OCI-M2 (cell line): Measurements from ENCODE around the gene M1AP.
"Not testable (repeated sequence)": the region's sequence is repeated elsewhere in the genome, so short reads cannot be mapped to it uniquely, and the experiment has no call there.

Experiments
- DNase-seq: peaks from one replicate; lab custom pipeline; 2025; ENCODE audit not compliant: unreplicated experiment; lab: John Stamatoyannopoulos, UW

M1AP gene

GRCh38 chr2:74653985-74654882 lies 6.1 kb upstream of the M1AP start, which contains the start of gene SEMA4F:
SEMA4F (plus strand) TSS chr2:74654247; CDS start chr2:74654377, 130 bp downstream.
- DNase-seq, result peak; percentile 69

DNA sequence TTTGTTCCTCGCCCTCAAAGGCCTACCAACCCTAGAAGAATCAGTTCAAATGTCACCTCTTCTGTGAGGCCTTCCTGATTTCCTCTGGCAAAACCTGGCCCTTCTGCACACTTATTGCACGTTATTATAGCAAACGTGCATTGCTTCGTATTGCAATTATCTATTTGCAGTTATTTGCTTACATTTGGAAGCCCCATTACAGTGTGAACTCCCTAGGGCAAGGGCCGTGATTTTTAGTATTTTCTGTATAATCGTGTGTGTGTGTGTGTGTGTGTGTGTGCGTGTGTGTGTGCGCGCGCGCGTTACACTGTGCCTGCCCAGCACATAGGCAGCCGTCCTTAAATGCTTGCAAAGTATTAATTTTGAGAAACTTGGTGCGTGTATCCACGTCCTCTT lies 5.5 kb upstream of the M1AP start:
- DNase-seq, result no peak

- DNase-seq, result no peak
These were observed 1.2 kb downstream of the M1AP start for GRCh38 chr2:74646834-74647482.

DNA sequence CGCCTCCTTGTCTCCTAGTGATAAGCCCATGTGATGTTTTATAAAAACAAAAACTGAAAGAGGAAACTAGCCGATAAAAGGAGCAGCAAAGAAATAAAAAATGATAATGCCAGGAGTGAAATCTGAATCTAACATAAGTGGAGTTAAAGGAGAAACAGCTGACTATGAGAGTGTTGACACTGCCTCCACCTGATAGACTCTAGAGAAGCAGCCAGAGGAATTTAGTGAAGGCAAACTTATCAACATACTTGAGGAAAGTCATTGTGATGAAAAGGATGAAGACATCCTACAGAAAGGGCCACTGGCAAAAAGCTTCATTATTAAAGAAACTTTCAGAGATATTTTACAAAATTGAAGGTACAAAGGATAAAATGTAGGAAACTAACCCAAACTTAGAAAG lies 1.9 kb downstream of the M1AP start:
- no peak for DNase-seq

DNA sequence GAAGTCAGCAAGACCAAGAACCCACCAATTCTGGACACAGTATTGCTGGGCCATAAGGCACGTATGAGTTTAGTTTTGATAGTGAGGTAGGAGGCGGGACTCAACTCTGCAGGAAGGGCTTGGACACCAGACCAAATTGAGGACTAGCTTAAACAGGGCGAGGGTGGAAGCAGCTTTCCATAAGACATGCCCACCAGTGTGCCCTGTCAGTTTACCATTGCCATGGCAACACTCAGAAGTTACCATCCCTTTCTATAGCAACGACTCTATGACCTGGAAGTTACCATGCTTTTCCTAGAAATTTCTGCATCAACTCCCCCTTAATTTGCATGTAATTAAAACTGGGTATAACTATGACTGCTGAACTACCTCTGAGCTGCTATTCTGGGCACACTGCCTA lies 2.8 kb downstream of the M1AP start:
- DNase-seq, result no peak

DNA sequence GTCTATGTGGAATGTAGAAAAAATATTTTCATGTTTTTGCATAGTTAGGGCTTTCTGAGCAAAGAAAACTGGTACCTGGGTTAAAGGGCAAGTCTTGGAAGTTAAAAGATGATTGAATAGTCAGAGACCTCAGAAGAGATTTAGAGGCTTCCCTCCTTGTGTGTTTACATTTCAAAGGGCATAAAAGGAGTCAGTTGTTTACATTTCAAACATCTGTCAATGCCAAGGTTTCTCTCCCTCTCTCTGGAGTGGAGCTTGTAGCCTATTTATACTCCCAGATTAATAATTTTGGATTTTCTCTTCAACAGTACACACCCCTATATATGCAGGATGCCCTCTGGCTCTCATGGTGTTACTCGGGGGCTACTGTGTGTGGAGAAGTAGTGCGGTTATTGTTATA lies 8.6 kb downstream of the M1AP start:
- no peak for DNase-seq

GRCh38 chr2:74632939-74633312 lies 15.2 kb downstream of the M1AP start:
- no peak for DNase-seq

DNA sequence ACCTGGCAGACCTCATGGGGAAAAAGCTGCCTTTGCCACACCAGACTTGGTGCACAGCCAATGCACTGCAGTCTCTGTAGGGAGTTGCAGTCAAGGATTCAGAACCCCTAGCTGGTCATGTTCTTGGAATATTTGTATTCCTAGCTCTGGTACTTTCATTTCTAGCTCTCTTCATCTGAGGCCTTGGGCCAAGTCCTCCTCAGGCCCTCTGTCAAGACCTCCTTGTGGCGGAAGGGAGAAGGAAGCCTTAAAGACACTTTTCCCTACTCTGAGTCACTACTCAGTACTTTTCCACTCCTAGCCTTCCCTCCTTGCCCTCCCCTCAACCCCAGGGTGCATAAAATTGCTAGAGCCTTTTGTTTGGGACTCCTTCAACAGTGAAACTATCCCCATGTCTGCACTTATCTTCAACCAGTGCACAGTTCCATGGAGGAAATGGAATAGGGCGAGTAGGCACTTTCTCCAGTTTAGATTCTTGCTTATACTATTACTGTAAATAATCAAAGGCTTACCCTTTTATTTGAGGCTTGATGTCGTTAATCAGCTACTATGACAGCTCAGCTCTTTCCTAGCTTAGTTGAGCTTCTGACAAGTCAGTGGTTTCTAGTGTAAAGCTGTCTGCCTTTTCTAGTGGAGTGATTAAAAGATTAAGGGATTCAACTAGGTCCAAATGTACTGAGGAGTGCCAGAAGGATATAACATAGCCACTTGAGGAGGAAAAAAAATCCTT lies 15.8 kb downstream of the M1AP start:
- no peak for DNase-seq

DNA sequence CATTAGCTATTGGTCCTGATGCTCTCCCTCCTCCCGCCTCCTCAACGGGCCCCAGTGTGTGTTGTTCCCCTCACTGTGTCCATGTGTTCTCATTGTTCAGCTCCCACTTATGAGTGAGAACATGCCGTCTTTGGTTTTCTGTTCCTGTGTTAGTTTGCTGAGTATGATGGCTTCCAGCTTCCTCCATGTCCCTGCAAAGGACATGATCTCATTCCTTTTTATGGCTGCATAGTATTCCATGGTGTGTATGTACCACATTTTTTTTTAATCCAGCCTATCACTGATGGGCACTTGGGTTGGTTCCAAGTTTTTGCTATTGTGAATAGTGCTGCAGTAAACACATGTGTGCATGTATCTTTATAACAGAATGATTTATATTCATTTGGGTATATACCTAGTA lies 17.7 kb downstream of the M1AP start:
- DNase-seq, result not testable (repeated sequence)

DNA sequence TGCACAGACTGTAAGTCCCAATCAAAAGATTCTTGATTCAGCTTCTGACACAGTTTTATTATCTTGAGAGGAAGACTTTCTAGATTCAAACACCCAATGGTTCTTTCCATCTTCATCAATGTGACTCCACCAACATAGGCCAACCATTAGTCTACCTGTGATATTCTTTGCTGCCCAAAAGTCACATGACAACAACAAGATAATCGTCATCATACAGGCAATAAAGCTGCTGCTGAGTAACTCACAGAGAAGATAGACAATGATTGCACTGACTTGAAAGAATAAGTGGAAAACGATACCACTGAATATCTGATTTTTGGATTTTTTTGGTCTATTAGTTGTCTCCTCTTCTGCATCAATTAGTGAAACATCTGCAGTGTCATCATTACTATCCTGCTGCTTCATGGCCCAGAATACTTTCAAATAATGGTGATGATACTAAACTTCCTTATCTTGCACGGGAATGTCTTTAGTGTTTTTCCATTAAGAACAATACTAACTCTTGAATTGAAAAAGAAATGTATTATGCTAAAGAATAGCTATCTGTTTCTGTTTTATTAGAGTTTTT lies 19.5 kb downstream of the M1AP start:
- no peak for DNase-seq

DNA sequence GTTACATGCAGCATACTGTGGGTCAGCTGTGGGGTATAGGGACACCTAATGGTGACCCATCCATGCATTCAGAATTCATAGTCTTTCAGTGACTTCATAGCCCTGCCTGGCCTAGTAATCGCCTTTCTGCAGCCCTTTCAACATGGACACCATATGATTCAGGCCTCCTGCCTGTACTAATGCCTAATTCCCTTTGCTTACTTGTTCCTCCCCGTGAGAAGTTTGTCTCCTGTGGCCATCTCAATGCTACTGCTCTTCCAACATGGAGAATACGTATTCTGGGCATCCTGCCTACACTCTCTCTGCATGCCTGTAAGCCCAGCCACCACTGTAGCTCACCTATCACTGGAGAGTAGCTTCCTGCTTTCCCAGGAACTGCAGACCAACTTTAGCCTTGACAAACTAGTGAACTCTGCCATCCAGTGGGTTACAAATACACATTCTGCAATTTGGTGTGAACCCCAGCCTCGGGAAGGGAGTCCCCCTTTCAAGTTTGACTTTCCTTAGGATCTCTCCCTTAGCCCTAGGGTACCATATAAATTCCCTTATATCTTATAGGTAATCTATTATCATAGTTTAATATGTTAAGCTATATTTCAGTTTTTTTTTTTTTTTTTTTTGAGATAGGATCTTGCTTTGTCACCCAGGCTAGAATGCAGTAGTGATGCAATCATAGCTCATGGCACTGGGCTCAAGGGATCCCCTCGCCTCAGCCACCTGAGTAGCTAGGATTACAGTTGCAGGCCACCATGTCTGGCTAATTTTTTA lies 22.3 kb downstream of the M1AP start:
- DNase-seq, result no peak

- DNase-seq, result no peak
These were observed 27.5 kb downstream of the M1AP start for GRCh38 chr2:74620671-74621070.

- no peak for DNase-seq
These were observed 28.4 kb downstream of the M1AP start for GRCh38 chr2:74619651-74620297.

GRCh38 chr2:74618410-74619083 lies 29.6 kb downstream of the M1AP start:
- DNase-seq, result no peak

DNA sequence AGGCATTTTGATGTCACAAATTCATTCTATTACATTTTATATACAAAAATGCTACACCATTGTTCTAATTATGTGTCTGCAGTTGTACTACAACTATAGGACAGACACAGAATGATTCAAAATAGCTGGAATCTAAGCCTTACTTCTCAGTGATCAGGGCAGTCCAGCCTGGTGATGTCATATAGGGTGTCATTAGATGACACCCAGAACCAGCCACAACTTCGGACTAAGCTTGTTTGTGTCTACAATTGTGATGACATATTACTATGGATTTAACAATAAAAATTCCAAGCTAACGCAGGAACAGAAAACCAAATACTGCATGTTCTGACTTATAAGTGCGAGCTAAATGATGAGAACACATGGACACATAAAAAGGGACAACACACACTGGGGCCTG lies 31.0 kb downstream of the M1AP start:
- no peak for DNase-seq

GRCh38 chr2:74606927-74607326 lies 41.2 kb downstream of the M1AP start:
- DNase-seq, result no peak

DNA sequence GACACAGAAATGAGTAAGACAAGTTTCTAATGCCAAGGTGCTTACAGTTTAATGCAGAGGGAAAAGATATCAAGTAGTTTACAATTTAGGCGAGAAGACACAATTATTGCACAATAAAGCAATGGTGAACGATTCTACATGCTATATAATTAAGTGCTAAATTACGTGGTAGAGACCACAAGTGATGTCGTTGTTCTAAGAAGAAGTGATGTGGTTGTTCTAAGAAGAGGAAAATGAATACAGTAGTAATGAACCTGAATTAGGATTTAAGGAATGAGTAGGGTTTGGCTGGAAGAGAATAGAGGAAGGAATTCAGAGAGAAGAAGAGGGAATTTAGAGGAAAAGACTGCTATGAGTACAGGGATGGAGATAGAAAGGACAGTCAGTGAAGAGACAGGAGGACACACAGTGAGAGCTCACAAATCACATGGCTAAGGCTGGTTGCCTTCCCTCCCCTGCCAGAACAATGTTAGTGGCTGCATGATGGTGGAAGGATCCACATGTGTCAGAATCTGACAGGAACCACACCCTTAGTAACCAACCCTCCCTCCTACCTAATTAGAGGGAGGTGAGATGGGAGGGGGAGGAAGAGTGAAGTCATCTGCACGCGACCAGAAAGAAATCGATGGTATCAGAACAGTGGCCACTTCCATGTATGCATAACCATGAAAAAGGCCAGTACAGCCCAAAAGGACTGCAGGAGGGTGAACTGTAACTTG lies 44.7 kb downstream of the M1AP start:
- no peak for DNase-seq

DNA sequence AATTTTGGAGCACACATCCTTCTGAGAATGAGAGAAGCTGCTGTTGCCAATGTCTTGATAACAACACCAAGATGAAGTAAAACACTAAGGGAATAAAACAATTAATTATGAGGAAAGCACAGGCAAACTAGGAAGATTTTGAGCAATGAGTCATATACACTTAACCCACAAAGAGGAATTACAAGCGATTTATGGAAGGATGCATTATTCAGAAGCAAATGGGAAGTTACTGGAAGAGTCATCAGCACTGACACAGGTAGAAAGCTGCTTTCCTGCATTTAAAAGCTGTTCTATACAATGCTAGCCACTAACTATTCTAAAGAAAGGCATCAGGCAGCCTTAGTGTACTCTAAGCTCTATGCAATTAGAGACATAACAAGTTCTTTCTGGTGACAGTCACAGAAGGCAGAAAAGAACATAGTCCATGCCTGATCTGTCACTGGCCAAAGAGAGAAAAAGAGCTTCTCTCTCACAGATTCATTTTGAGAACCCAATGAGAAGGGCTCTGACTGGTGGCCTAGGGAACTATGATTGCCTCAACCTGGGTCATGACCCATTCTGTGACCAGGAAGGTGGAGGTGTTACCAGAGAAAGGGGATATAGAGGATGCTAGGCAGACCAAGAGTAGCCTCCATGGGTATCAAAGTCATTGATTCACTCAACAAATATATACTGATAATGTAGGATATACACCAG lies 45.4 kb downstream of the M1AP start:
- DNase-seq, result no peak
